Measurements from ENCODE around the gene OR10H5.
"Not testable (repeated sequence)": the region's sequence is repeated elsewhere in the genome, so short reads cannot be mapped to it uniquely, and the experiment has no call there.

OR10H5 gene

DNA sequence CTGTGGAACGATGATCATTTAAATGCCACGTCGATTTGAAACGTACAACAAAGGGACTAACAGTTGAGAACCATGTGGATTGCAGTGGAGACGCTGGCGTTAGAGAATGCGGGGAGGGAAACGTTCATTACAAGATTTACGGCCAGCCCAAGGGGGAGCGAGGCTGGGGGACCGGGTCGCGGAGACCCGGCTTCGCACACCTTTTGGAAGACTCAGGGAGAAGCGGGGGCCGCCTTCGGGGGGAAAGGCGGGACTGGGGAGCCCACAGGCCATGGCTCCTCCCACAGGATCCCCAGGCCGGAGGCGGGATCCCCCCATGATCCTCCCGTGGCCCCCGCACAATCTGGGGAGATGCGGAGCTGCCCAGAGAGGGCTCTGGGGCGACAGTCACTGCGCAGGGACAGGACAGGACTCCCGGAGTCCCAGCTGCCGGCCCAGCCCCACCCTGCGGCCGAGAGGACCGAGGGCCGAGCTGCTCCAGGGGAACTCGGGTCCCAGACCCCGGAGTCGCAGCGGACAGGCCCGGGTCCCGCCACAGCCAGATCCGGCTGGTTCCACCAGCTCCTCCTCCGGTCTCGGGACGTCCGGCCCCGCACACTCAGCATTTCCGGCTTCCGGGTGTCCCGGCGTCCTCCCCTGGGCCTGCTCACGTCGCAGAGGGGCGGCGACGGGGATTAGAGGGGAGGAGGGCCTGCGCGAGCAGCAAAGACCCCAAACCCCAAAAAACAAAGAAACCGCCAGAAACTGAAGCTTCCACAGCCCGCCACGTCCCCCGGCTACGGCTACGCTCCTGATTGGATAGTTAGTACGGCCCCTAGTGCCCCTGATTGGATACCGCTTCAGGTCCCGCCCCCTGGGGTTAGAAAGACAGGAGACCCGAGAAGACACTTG, 49.1 kb downstream of the OR10H5 start:
- in situ Hi-C loops (cut with MboI; ENCODE audit: low pct_unique_long_range_greater_than_20kb, low sequenced_read_pairs, unreplicated experiment), result loop anchor here (25.0 kb wide), 1 partner anchor 326 kb away; the partner anchor contains the start of gene CIB3
- TF ChIP-seq, protein P1, sequence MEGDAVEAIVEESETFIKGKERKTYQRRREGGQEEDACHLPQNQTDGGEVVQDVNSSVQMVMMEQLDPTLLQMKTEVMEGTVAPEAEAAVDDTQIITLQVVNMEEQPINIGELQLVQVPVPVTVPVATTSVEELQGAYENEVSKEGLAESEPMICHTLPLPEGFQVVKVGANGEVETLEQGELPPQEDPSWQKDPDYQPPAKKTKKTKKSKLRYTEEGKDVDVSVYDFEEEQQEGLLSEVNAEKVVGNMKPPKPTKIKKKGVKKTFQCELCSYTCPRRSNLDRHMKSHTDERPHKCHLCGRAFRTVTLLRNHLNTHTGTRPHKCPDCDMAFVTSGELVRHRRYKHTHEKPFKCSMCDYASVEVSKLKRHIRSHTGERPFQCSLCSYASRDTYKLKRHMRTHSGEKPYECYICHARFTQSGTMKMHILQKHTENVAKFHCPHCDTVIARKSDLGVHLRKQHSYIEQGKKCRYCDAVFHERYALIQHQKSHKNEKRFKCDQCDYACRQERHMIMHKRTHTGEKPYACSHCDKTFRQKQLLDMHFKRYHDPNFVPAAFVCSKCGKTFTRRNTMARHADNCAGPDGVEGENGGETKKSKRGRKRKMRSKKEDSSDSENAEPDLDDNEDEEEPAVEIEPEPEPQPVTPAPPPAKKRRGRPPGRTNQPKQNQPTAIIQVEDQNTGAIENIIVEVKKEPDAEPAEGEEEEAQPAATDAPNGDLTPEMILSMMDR (IDR thresholded peaks at IDR 0.05; ENCODE audit: extremely low read depth, insufficient read depth, missing control alignments), result no peak
- DNase-seq (ENCODE audit: low spot score), result peak; percentile 93

DNA sequence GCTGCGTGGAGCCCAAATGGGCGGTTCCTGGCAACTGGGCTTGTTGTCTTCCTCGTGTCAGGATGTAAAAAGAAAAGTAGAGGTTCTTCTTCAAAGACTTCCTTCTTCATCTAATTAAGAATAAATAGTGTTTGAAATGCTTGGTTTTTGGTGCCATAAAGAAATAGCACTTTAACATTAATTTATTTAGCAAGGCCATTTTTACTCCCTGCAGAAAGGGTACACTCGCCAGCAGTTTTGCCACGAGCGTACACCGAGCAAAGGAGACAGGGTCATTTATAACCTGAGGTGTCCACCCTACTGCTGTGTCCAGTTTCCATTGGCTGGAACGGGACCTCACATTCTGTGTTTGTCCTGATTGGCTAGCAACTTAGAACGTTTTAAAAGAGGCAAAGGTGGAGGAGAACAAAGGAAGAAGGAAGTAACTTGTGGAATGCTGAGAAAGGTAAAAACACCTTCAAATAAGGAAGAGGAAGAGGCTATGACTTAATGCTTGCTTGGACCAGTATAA, 49.8 kb downstream of the OR10H5 start:
- DNase-seq (ENCODE audit: low spot score), result no peak
- TF ChIP-seq, protein P1 (IDR thresholded peaks at IDR 0.05; ENCODE audit: extremely low read depth, insufficient read depth, missing control alignments), result no peak
- in situ Hi-C loops (cut with MboI; ENCODE audit: low pct_unique_long_range_greater_than_20kb, low sequenced_read_pairs, unreplicated experiment), result loop anchor here (25.0 kb wide), 1 partner anchor 325 kb away; the partner anchor contains the start of gene CIB3

DNA sequence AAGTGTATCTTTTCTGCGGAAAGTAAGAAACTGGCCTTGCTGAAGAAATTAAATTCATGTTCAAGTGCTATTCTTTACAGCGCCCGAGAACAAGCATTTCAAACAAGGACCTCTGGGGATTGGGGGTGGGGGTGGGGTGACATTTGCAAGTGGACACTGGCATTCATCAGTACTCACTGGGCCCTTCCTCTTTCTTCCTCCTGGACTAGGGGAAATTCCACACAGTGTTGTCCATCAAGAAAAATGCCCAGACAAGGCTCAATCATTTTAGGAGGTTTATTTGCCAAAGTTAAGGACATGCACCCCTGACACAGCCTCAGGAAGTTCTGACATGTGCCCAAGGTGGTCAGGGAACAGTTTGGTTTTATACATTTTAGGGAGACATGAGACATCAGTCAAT, 50.9 kb downstream of the OR10H5 start:
- no peak for DNase-seq (ENCODE audit: low spot score)
- TF ChIP-seq, protein P1 (IDR thresholded peaks at IDR 0.05; ENCODE audit: extremely low read depth, insufficient read depth, missing control alignments), result no peak
- in situ Hi-C loops (cut with MboI; ENCODE audit: low pct_unique_long_range_greater_than_20kb, low sequenced_read_pairs, unreplicated experiment), result loop anchor here (25.0 kb wide), 1 partner anchor 324 kb away; the partner anchor contains the start of gene CIB3

DNA sequence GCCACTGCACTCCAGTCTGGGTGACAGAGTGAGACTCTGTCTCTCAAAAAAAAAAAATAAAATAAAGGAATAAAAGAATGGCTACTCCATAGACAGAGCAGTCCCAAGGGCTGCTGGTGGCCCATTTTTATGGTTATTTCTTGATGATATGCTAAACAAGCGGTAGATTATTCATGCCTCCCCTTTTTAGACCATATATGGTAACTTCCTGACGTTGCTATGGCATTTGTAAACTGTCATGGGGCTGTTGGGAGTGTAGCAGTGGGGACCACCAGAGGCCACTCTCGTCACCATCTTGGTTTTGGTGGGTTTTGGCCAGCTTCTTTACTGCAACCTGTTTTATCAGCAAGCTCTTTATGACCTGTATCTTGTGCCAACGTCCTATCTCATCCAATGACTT, 52.4 kb downstream of the OR10H5 start:
- not testable (repeated sequence) for DNase-seq (ENCODE audit: low spot score)
- in situ Hi-C loops (cut with MboI; ENCODE audit: low pct_unique_long_range_greater_than_20kb, low sequenced_read_pairs, unreplicated experiment), result loop anchor here (25.0 kb wide), 1 partner anchor 322 kb away; the partner anchor contains the start of gene CIB3

DNA sequence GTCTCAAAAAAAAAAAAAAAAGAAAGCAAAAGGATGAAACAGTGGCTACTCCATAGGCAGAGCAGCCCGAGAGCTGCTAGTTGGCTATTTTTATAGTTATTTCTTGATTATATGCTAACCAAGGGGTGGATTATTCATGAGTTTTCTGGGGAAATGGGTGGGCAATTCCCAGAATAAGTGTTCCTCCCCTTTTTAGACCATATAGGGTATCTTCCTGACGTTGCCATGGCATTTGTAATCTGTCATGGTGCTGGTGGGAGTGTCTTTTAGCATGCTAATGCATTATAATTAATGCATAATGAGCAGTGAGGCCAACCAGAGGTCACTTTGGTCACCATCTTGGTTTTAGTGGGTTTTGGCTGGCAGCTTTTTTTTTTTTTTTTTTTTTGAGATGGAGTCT, 53.4 kb downstream of the OR10H5 start:
- DNase-seq (ENCODE audit: low spot score), result no peak
- TF ChIP-seq, protein P1 (IDR thresholded peaks at IDR 0.05; ENCODE audit: extremely low read depth, insufficient read depth, missing control alignments), result no peak
- in situ Hi-C loops (cut with MboI; ENCODE audit: low pct_unique_long_range_greater_than_20kb, low sequenced_read_pairs, unreplicated experiment), result loop anchor here (25.0 kb wide), 1 partner anchor 321 kb away; the partner anchor contains the start of gene CIB3

DNA sequence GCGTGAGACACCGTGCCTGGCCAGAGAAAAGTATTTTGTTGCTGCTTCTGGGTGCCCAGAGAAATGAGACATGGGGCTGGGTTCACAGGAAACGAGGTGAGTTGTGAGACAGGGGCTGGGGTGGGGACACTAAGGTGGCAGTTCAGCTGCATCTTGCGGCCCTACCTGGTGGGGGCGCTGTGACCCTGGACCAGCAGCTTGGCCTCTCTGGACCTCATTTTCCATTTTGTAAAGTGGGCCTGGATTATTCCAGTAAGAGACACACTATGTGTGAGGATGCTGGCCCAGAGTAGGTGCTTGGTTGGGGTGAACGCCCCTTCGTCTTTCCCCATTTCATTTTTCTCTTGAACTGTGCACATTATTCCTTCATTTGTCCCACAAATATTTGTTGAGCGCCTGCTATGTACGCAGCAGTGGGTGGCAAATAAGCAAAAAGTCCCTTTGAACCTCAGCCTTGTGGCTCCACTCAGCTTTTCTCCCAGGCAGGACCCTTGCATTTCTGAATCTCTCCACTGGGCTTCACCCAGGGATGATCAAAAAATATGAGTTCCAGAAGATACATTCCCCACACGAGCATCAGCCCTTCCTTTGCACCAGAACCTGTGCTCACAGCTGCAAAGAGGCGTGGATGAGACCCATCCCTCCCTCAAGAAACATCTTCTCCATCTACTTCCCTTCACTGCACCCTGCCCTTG, 54.6 kb downstream of the OR10H5 start:
- in situ Hi-C loops (cut with MboI; ENCODE audit: low pct_unique_long_range_greater_than_20kb, low sequenced_read_pairs, unreplicated experiment), result loop anchor here (25.0 kb wide), 1 partner anchor 320 kb away; the partner anchor contains the start of gene CIB3
- TF ChIP-seq, protein P1 (IDR thresholded peaks at IDR 0.05; ENCODE audit: extremely low read depth, insufficient read depth, missing control alignments), result peak; percentile 25
- DNase-seq (ENCODE audit: low spot score), result no peak
